Hepatocyte (in vitro differentiated cells): ENCODE results near the gene PROSER2.

Experiments used
- CTCF ChIP-seq: fragments of 200-600 bp; sonication (generic); IDR thresholded peaks from 2 replicates; pipeline ENCODE4 v1.5.1; 2016; ENCODE audit warnings: antibody characterized with exemption, mild to moderate bottlenecking; ENCODE audit not compliant: poor library complexity
- EZH2 ChIP-seq: fragments of 200-600 bp; sonication (generic); IDR thresholded peaks from 2 replicates; pipeline ENCODE4 v1.6.1; 2016; ENCODE audit warnings: antibody characterized with exemption, mild to moderate bottlenecking, borderline replicate concordance
- EZH2phosphoT487 ChIP-seq: fragments of 200-600 bp; sonication (generic); IDR thresholded peaks from one replicate; pipeline ENCODE4 v1.6.1; 2018; ENCODE audit warnings: antibody characterized with exemption, mild to moderate bottlenecking, low read depth, moderate library complexity; ENCODE audit not compliant: unreplicated experiment, severe bottlenecking

- TF ChIP-seq EZH2: no peak
- no peak for TF ChIP-seq CTCF
- no peak for TF ChIP-seq EZH2phosphoT487
These were observed 38.8 kb downstream of the PROSER2 start for GRCh38 chr10:11861811-11862428.
